ENCODE data around the gene CACNA1B.
"Not testable (repeated sequence)": the region's sequence is repeated elsewhere in the genome, so short reads cannot be mapped to it uniquely, and the experiment has no call there.

The CACNA1B gene

DNA sequence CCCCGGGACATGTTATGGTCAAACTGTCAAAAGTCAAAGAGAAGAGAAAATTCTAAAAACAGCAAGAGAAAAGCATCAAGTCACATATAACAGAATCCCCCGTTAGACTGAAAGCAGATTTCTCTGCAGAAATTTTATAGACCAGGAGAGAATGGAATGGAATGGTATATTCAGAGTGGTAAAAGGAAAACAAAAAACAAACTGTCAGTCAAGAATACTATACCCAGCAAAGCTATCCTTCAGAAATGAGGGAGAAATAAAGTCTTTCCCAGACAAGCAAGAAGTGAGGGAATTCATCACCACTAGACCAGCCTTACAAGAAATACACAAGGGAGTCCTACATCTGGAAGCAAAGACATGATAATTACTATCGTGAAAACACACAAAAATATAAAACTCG is 208.0 kb downstream of the CACNA1B start:
- in situ Hi-C loops (cut with MboI; ENCODE audit: low sequenced_read_pairs) = no loop called here

DNA sequence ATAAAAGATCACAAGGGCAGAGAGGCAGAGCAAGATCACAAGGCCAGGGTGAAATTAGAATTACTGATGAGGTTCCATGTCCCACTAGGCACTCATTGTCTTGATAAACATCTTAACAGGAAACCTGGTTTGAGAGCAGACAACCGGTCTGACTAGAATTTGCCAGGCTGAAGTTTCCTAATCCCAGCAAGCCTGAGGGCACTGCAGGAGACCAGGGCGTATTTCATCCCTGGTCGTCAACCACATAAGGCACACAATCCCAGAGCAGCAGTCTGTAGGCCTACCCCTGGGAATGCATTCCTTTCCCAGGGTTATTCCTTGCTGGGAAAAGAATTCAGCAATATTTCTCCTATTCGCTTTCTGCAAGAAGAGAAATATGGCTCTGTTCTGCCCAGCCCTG is 214.5 kb downstream of the CACNA1B start:
- in situ Hi-C loops (cut with MboI; ENCODE audit: low sequenced_read_pairs) = not testable (repeated sequence)

DNA sequence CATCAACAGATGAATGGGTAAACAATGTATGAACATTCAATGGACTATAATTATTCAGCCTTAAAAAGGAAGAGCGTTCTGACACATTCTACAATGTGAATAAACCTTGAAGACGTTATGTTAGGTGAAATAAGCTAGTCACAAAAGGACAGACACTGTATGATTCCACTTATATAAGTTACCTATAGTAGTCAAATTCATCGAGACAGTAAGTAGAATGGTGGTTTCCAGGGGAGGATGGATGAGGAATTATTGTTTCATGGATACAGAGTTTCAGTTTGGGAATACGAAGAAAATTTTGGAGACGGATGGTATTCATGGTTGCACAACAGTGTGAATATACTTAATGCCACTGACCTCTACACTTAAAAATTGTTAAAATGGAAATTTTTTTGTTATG is 216.4 kb downstream of the CACNA1B start:
- in situ Hi-C loops (cut with MboI; ENCODE audit: low sequenced_read_pairs) = no loop called here

DNA sequence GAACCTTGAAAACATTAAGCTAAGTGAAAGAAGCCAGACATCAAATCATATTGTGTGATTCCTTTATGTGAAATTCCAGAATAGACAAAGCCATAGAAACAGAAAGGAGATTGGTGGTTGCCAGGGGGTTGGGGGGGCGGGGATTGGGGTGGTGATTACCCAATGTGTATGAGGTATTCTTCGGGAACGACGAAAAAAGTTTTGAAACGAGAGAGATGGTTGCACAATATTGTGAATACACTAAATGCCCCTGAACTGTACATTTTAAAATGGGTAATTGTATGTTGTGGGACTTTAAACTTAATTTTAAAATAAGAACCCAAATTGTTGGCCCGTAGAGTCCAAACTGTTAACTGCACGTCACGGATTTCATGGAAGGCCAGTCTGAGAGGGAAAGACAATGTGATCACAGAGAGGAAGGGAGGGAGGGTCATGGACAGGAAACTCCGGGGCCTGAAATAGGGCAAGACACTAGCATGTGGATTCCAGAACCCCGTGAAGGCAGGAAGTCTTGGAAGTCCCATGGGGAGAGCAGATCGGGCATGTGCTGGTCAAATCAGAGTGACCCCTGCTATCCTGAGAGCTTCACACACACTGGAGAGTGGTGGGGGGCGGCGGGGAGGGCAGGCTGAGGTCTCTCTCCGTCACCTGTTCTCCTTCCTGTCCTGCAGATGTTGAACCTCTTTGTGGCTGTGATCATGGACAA is 218.4 kb downstream of the CACNA1B start:
- in situ Hi-C loops (cut with MboI; ENCODE audit: low sequenced_read_pairs) = no loop called here

DNA sequence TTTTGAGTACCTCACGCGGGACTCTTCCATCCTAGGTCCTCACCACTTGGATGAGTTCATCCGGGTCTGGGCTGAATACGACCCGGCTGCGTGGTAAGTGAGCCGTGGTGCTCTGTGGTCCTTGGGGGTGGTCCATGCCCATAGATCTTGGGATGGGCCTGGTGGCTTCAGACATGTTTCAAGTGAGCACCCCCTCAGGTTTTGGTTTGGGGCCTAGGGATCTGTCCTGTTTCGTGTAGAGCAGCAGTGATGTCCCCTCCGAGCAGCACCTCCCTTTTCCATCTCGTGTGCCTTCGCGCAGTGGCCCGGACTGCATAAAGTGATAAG is 218.9 kb downstream of the CACNA1B start:
- in situ Hi-C loops (cut with MboI; ENCODE audit: low sequenced_read_pairs) = no loop called here

DNA sequence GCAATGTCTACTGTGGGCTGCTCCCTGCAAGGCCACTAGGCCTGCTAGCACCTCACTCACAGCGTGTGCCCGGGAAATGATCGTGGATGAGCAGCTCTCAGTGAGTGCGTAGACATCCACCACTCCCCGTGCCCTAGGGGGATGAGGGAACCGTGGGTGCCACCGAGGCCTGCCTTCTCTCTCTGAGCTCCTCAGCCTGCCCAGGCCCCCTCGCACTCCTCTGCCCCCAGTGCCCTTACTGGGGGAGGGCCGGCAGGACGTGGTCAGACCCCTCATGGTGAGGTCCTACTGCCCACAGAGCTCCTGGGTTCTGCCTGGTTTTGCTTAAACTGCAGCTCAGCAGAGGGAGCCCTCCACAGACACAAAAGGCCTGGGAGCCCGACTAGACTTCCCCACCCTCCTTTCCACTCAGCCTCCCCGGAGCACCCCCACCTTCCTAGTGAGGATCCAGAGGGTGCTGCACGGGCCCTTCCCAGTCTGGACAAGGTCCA is 220.0 kb downstream of the CACNA1B start:
- in situ Hi-C loops (cut with MboI; ENCODE audit: low sequenced_read_pairs) = no loop called here

DNA sequence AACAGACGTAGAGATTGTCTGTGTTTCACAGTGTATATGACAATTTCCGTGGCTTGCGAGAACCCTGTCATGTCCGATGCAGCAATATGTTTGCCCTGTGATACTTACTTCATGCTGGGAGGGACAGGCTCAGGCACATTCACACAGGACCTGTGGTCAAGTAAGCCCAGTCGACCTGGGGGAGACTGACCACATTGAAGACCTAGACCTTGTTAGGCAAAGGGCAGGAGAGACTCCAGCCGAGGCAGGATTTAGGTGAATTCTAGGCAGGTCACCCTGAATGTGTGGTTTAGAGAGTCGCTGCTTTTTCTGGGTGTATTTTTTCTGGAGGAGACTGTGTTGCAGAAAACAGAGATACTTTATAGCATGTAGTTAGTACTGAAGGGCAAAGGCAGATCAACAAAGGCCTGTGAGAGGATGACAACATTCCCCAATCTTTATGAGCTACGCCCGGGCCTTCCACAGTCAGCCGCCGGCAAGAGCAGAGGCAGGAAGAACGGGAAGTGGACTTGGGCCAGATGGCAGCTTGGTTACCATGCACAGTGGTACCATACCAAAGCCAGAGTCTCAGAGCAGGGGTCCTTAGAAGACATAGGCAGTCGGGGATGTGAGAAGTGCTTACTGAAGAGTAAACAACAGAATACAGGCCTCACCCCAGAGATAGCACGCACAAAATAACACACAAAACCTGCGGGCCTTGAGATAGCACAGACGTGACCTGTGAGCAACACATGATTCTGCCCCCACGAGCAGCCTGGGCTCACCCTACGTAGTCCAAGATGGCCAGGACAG is 220.7 kb downstream of the CACNA1B start:
- in situ Hi-C loops (cut with MboI; ENCODE audit: low sequenced_read_pairs) = no loop called here

DNA sequence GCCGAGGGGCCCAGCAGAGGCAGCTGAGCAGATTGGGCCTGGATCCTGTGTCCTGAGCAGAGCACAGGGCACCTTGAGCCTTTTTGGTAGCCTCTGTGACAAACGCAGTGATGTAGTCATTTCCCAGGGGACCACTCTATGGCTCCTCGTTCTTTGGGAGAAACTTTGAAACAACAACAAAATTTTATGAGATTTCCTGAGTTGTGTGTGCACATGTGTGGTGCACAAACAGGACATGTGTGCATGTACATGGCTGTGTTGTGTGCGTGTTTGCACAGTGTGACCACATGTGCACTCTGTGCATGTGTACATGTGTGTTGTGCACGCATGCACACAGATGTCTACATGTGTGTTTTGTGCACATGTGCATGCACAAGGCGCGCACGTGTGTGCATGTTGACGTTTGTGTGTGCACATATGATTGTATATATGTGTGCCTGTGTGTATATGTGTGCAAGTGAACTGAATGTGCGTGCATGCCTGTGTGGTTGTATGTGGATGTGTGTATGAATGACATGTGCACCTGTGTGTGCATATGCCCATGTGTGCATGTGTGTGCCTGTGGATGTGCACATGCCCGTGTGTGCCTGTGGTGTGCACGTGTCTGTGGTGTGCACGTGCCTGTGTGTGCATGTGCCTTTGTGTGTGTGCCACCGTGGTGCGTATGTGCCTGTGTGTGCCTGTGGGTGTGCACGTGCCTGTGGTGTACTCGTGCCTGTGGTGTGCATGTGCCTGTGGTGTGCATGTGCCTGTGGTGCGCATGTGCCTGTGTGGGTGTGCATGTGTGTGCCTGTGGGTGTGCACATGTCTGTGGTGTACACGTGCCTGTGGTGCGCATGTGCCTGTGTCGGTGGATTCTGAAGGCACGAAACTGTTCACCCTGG is 221.6 kb downstream of the CACNA1B start:
- in situ Hi-C loops (cut with MboI; ENCODE audit: low sequenced_read_pairs) = no loop called here

DNA sequence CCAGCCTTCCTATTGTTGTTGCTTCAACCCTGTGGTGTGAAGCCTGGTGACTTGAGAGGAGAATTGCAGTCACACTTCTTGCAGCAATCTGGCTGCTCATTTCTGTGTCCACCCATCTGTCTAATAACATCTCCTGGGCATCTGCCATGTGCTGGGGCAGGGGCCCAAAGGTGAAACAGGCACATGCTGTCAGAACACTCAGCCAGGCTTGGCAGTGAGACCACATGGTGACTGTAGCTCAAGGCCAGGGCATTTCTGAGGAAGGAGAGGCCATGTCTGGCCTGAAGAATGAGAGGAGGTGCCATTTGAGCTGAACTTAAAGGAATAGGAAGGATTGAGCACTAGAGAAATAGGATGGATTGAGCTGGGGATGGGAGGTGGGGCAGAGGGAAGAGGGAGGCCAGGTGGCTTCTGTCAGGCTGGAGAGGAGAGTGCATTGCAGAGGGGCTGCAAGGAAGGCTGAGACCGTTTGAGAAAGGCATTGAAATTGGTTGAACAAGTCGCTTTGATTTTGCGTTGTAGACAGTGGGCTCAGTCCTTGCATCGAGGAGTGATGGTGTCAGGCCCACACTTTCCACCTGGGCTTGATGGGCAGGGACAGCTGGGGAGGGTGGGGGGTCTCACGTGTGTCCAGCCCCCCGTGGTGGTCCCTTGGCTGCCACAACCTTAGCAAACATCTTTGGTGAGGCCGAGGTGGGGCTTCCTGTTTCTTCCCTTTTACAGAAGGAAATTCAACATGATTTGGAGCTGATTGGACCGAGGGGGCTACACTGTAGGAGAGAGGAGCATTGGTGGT is 222.4 kb downstream of the CACNA1B start:
- in situ Hi-C loops (cut with MboI; ENCODE audit: low sequenced_read_pairs) = no loop called here

DNA sequence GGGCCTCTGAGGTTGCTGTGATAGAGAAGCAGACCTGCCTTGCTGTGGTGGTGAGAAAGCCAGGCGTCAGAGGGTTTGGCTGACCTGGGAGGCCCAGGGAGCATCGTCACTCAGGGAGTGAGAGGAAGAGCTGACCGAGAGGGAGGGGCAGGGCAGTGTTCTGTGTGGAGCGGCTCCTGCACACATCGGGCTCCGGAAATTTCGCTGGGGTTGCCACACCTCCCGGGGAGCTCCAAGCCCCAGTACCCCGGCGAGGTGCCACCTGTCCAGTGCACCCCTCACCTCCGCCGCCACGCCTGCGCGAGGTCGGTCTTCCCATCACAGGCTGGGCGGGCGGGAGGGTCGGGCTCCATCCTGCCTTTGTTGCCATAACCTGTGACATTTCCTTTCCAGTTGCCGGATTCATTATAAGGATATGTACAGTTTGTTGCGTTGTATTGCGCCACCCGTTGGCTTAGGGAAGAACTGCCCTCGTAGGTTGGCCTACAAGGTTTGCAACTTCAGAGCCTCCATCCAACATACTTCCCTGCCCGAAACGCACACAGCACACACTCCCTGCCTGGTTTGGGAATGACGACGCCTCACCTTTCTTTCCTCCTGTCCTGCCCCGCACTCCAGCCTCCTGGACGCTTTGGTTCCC is 223.2 kb downstream of the CACNA1B start:
- in situ Hi-C loops (cut with MboI; ENCODE audit: low sequenced_read_pairs) = no loop called here

DNA sequence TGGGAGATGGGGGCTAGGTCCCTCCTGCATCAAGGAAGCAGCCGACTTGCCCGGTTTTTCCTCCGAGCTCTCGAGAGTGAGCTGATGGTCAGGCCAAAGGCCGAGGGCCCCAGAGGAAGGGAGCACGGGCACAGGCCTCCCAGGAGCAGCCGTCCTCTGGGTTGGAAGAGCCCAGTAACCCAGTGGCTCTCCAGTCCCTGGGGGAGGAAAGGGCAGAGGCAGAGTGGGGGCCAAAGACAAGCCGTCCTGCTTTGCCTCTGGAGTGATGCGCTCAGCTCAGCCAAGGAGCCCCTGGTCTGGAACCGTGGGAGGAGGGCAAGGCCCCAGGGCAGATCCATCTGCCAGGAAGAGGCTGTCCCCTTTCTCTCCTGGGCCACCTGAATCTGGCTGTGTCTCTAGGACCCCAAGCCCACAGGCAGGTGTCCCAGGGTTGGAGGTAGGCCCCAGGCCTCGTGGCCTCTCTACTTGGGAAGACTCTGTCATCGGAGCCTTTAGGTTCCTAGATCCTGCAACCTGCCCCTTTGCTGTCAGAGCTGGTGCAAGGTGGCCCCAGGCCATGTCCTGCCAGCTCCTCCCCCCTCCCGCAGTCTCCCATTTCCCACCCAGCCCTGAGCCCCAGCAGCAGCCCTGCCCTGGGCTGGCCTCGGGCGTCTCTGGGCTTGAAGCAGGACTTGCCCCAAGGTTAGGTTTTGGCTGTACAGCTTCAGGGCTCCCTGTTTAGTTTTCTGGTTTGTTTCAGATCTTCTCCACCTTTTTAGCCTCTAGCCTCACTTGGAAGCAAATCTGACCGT is 224.1 kb downstream of the CACNA1B start:
- in situ Hi-C loops (cut with MboI; ENCODE audit: low sequenced_read_pairs) = no loop called here

DNA sequence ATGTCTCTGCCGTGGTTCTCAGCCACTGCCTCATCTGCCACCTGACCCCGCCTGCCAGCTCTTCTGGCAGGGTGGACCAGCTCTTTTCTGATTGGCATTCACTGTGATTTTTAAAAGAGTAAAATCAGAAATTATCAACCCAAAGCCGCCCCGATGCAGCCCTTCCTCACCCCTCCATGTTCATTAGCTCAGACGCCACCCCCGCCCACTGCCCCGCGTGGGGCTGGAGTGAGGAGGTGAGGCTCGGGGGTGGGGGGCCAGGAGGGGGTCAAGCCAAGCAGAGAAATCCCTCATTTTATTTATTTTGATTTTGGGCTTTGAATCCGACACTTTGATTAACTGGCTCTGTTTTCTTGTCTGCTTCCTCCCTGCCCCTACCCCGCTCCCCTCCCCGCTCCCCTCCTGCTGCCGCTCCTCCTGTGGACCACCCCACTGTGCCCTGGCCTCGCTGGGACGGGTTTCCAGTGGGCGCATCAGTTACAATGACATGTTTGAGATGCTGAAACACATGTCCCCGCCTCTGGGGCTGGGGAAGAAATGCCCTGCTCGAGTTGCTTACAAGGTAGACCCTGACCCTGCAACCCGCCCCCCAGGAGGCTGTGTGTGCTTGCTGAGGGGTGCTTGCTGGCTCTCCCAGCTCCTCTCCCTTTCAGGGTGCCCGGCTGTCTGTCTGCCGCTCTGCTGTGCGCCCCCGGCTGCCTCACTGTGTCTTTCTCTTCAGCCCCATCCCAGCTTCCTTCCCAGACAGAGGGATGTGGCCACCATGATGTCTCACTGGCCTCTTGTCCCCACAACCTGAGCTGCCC is 224.9 kb downstream of the CACNA1B start:
- in situ Hi-C loops (cut with MboI; ENCODE audit: low sequenced_read_pairs) = no loop called here

DNA sequence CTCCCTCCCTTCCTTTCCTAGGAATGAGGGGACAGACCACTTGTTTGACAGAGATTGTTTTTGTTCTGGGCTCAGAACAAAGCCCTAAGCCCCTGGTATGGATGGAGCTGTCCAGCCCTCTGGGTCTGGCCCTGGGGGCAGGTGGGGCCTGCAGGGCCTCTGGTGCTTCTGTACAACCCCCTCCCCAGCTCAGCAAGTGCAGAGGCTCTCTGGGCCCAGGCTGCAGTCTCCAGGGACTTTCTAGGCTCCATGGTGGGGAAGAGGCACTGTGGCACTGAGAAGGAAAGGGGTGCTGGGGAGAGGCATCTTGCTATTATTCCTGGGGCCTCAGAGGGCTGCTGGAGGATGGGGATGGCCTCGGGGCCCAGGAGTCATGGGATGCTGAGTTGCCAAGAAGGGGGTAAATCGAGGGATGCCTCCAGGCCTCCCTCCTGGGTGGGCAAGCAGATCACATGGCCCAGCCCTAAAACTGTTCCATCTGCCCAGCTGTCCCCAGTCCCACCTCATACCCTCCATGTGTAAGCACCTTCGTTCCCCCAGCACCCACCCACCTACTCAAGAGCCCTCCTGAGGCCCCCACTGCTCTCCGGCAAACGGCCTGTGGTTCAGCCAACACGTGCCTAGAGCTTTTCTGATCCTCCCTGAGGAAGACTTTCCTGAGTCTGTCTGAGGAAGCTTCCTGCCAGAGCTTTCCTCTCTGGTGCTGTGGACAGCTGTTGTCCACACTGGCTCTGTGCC is 225.7 kb downstream of the CACNA1B start:
- in situ Hi-C loops (cut with MboI; ENCODE audit: low sequenced_read_pairs) = no loop called here

DNA sequence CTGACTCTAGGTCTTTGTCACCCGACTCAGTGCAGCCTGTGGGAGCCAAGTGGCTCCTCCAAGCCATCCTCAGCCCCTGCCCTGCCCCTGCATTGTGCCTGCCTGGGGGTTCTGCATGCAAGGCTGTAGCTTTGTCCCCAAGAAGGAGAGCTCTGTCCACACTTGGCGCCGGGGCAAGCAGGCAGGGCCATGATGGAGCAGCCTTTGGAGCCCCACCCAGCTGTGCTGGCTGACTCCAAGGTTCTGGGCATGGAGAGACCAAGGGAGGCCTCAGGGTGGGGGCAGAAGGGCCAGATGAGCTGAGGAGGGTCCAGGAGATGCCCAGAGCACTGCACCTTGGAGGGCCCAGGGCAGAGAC is 226.2 kb downstream of the CACNA1B start:
- in situ Hi-C loops (cut with MboI; ENCODE audit: low sequenced_read_pairs) = no loop called here

DNA sequence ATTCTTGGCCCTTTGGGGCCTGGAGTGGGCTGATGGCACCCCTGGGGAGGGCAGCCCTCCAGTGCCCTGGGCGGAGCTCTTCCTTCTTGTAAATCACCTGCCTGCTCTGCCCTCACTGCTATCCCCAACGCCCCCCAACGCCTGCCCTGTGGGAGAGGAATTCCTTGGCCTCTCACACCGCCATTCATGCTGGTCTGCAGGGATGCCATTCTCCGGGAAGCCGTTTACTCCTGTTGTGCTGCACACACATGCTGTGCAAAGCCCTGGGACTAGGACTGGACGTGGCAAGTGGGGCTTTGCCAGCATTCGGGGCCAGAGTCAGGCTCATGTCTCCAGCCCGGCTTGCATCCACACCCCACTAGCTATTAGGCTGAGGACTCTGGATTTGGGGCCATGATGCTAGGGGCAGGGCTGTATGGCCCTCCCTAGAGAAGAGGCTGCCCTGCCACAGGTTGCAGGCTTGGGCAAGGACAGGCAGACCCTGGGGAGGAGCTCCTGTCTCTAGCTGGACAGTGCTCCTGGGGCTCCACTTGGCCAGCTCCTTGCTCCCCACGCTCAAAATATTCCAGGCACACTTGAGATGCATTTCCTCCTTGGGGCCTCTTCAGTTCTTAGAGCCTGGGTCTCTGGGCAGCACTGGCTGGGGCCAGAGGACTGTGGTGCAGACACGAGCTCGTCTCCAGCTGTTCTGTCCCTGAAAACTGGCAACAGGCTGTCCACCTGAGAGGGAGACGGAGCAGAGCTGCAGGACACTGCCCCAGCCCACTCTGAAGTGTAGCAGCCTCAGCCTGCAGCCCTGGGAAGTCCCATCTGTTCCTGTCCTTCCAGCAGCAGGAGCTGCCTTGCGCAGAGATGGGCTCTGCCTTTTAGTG is 226.9 kb downstream of the CACNA1B start:
- in situ Hi-C loops (cut with MboI; ENCODE audit: low sequenced_read_pairs) = no loop called here

DNA sequence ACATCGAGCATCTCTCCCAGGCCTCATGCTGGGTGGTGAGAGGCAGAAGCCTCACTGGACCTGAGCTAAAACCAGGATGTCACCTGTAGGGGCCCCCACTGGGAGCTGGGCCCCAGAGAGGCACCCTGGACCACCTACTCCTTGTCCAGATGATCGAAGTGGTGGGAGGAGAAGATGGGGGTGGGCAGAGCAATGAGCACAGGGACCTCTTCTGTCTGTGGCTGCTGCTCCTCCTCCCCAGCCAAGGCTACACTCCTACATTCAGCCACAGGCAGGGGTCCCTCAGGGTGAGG is 227.5 kb downstream of the CACNA1B start:
- in situ Hi-C loops (cut with MboI; ENCODE audit: low sequenced_read_pairs) = no loop called here

Measured in HL-60/S4 (cell line).